Lower leg skin (tissue), 4 donors: Measurements from ENCODE around the gene CTPS2. TPM values are rescaled to one million over a fixed set of nuclear protein-coding genes. Genes with fewer than 3 reads are reported as not detected.
"Not testable (repeated sequence)": the region's sequence is repeated elsewhere in the genome, so short reads cannot be mapped to it uniquely, and the experiment has no call there.

Experiments
- DNase-seq, 2 donors: peaks; one replicate each; pipeline ENCODE4 v3.0.0-alpha.2; 2019; ENCODE audit warnings: low spot score in 2 of 2
- H3K4me3 ChIP-seq: fragments of 200-600 bp; sonication (generic); 2 replicates; pipeline ENCODE4 v1.5.1; 2017; ENCODE audit warnings: mild to moderate bottlenecking, low read depth; ENCODE audit not compliant: poor library complexity, severe bottlenecking
- POLR2A ChIP-seq, 2 donors: fragments of 450-650 bp; IDR thresholded peaks; one replicate each; pipeline ENCODE4 v1.6.1; 2016 to 2017; ENCODE audit warnings: antibody characterized with exemption in 2 of 2, mild to moderate bottlenecking in 1 of 2, moderate library complexity in 1 of 2
- WGBS, 2 donors: methylation state at CpG; one replicate each; pipeline ENCODE4 v1.1.5; 2018; 5-methylcytosine and 5-hydroxymethylcytosine counted together
- intact Hi-C: fragments of 100-400 bp; cut with DNase I; formaldehyde crosslinking; loops from one replicate; pipeline ENCODE4 v1.15.0; 2023; ENCODE audit warnings: low total_unique reads
- total RNA-seq, 4 donors: library from RNA; depleted of rRNA; stranded (reverse); fragments of >200 nt; gene quantifications; one replicate each; pipeline ENCODE4 v1.1.0, GENCODE V29; 2016
- TF ChIP-seq, protein P1 (sequence below), 3 donors: fragments of 450-650 bp; IDR thresholded peaks; one replicate each; pipeline ENCODE4 v1.5.1; 2016; ENCODE audit warnings: antibody characterized with exemption in 3 of 3, mild to moderate bottlenecking in 3 of 3, moderate library complexity in 2 of 3

The CTPS2 gene
- total RNA-seq, 4 donors from 2014 or later: 6.7 to 11.1 (median 9.3) TPM

DNA sequence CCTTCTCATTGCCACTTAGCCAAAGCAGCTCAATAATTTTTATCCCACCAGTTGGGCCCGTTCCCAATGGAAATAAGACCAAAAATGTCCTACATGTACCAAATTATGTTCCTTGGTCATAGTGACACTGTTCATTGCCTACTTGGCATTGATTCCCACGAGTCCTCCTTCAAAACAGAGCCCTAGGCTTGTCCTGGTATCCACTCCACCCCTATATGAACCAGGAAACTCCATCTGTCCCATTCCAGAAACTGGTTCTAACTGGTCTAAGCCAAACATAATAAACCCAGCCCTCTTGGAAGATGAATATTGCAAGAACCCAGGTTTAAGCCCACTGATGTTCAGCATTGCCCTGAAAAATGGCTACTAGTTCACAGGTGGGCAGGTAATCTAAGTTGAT lies 93.4 kb downstream of the CTPS2 start:
- H3K4me3 ChIP-seq: no peak overlapping the region
- no peak for TF ChIP-seq POLR2A (IDR thresholded peaks at IDR 0.05)
- TF ChIP-seq, protein P1, sequence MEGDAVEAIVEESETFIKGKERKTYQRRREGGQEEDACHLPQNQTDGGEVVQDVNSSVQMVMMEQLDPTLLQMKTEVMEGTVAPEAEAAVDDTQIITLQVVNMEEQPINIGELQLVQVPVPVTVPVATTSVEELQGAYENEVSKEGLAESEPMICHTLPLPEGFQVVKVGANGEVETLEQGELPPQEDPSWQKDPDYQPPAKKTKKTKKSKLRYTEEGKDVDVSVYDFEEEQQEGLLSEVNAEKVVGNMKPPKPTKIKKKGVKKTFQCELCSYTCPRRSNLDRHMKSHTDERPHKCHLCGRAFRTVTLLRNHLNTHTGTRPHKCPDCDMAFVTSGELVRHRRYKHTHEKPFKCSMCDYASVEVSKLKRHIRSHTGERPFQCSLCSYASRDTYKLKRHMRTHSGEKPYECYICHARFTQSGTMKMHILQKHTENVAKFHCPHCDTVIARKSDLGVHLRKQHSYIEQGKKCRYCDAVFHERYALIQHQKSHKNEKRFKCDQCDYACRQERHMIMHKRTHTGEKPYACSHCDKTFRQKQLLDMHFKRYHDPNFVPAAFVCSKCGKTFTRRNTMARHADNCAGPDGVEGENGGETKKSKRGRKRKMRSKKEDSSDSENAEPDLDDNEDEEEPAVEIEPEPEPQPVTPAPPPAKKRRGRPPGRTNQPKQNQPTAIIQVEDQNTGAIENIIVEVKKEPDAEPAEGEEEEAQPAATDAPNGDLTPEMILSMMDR (IDR thresholded peaks at IDR 0.05): no peak
- intact Hi-C loops: no loop called here
- 85 to 100% methylated on average over 2 of the region's 2 CpGs for WGBS, 2 donors
- no peak for DNase-seq

DNA sequence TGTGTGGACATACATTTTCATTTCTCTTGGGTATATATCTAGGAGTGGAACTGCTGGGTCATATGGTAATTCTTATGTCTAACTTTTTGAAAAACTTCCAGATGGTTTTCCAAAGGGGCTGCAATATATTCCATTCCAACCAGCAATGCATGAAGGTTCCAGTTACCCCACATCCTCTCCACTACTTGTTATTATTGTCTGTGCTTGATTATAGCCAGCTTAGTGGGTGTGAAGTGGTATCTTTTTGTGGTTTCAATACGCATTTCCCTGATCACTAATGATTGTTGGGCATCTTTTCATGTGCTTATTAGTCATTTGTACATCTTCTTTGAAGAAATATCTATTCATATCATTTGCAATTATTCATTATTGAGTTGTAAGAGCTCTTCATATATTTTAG lies 94.0 kb downstream of the CTPS2 start:
- H3K4me3 ChIP-seq: no peak overlapping the region
- no peak for DNase-seq
- intact Hi-C loops: no loop called here
- TF ChIP-seq, protein P1 (IDR thresholded peaks at IDR 0.05): no peak
- no peak for TF ChIP-seq POLR2A (IDR thresholded peaks at IDR 0.05)
- 91 to 100% methylated on average over 1 of the region's 1 CpG for whole genome bisulfite sequencing, 2 donors

DNA sequence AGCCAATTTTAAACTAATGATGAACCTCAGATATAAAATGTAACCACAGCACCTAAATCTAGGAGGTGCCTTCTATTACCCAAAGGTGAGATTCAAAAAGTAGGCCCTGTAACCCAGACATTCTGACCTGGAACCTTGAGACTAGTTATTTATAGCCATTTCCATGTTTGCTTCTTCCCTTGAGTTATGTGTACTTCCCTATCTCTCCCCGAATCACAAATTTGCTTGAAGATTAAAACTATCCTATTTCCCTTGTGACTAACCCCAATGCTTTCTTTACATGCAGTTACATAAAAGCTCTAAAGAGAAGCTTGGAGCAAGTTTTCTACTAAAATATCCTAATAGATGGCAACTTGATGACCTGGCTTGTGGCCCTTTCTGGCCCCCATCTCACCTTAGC lies 95.1 kb downstream of the CTPS2 start:
- intact Hi-C loops: no loop called here
- 84 to 94% methylated on average over 1 of the region's 1 CpG for WGBS, 2 donors
- no peak for DNase-seq
- TF ChIP-seq POLR2A (IDR thresholded peaks at IDR 0.05): no peak
- TF ChIP-seq, protein P1 (IDR thresholded peaks at IDR 0.05): no peak
- H3K4me3 ChIP-seq: no peak overlapping the region

DNA sequence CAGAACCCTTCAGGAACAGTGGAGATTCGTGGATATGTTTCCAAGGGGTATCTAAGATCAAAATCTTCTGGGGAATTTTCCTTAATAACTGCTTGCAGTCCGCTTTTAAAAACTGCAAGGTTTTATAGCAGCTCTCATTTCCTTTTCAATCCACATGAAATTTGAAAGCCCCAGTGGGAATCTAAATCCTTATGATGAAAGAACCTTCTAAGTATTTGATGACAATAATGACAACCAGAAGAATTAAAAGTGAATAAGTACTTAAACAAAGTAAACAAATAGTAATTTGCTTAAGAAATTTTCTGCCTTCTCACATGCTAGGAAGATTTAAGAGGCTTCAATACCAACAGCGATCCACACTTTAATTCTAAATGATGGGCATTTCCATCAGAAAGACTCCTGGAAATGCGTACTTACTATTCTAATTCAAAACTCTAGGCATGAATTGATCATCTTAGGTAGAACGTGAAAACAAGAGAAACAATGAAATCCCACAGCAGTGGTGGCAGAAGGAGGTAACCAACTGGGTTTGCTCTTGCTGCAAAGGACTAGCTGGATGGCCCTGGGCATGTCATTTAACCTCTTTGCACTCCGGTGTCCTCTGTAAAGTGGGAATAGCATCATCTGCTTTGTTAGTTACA lies 100.1 kb downstream of the CTPS2 start:
- WGBS, 2 donors: 64 to 81% methylated on average over 6 of the region's 6 CpGs
- intact Hi-C loops: no loop called here
- no peak for DNase-seq
- no peak for TF ChIP-seq POLR2A (IDR thresholded peaks at IDR 0.05)
- TF ChIP-seq, protein P1 (IDR thresholded peaks at IDR 0.05): no peak
- H3K4me3 ChIP-seq: no peak overlapping the region

DNA sequence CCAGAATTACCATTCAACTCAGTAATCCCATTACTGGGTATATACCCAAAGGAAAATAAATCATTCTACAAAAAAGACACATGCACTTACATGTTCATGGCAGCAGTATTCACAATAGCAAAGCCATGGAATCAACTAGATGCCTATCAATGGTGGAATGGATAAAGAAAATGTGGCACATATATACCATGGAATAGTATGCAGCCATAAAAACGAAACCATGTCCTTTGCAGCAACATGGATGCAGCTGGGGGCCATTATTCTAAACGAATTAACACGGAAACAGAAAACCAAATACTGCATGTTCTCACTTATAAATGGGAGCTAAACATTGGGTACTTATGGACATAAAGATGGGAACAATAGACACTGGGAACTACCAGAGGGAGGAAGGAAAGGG lies 101.8 kb downstream of the CTPS2 start:
- intact Hi-C loops, DNase-seq, H3K4me3 ChIP-seq: not testable (repeated sequence)
- WGBS, 2 donors: 92 to 96% methylated on average over 3 of the region's 3 CpGs

DNA sequence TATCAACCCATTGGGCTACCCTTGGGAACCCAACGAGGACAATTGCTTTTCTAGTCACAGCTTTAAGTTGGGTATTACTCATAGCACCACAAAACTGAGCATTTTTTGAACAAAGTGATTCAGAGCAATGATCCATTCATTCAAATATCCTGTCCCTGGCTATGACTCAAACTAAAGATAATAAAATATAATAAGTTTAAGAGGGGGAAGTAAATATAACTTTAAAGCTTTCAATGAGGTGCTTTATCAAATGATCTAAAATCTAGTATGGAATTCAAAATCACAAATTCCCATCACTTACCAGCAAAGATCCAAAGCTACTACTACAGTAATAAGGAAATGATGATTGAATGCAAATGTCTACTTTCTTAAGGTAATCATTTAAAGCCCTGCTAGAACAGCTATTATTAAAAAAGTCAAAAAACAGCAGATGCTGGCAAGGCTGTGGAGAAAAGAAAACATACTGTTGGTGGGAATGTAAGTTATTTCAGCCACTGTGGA lies 102.3 kb downstream of the CTPS2 start:
- TF ChIP-seq POLR2A (IDR thresholded peaks at IDR 0.05): no peak
- TF ChIP-seq, protein P1 (IDR thresholded peaks at IDR 0.05): no peak
- 76 to 91% methylated on average over 1 of the region's 1 CpG for WGBS, 2 donors
- DNase-seq: no peak
- intact Hi-C loops: no loop called here
- no peak overlapping the region for H3K4me3 ChIP-seq
